Transverse colon (tissue), 4 donors: ENCODE data around the gene KRT13.

Source experiments
- EP300 ChIP-seq: sonication (generic); formaldehyde crosslinking; IDR thresholded peaks from one replicate; pipeline ENCODE4 v1.6.1; 2017; ENCODE audit warnings: antibody characterized with exemption, low read depth
- POLR2A ChIP-seq: fragments of 450-650 bp; IDR thresholded peaks from one replicate; pipeline ENCODE4 v1.6.1; 2016; ENCODE audit warnings: antibody characterized with exemption, mild to moderate bottlenecking, moderate library complexity
- POLR2AphosphoS5 ChIP-seq, 3 donors: sonication (generic); formaldehyde crosslinking; IDR thresholded peaks; one replicate each; pipeline ENCODE4 v1.6.1; 2016; ENCODE audit warnings: antibody characterized with exemption in 3 of 3
- TF ChIP-seq, protein P1 (sequence below), 5 experiments: fragments of 200-600 bp in 3 of 5; fragments of 450-650 bp in 2 of 5; sonication (generic) in 3 of 5; IDR thresholded peaks; 1 replicate in 2 of 5; 2 replicates in 3 of 5; pipeline ENCODE4 v1.5.1; 2016 to 2017; ENCODE audit warnings: antibody characterized with exemption in 5 of 5, inconsistent platforms in 3 of 5, mild to moderate bottlenecking in 2 of 5, moderate library complexity in 1 of 5

DNA sequence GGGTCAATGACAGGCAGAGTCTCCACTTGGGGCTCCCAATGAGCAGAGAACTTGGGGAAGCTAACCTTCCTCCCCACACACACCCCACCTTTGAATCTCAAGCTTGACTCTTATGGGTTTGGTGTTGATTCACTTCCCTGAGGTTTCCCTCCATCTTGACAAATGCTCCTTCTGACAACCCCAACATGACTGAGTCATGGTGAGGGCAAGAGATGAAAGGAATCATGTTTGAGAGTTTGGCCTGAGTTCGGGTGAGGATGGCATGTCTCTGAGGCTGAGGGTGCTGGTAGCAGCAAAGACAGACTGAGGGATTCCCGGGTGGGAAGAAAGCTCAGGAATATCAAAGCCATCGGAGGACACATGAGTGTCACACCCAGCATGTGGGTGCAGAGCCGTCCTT lies 47.8 kb upstream of the KRT13 start:
- TF ChIP-seq, protein P1, sequence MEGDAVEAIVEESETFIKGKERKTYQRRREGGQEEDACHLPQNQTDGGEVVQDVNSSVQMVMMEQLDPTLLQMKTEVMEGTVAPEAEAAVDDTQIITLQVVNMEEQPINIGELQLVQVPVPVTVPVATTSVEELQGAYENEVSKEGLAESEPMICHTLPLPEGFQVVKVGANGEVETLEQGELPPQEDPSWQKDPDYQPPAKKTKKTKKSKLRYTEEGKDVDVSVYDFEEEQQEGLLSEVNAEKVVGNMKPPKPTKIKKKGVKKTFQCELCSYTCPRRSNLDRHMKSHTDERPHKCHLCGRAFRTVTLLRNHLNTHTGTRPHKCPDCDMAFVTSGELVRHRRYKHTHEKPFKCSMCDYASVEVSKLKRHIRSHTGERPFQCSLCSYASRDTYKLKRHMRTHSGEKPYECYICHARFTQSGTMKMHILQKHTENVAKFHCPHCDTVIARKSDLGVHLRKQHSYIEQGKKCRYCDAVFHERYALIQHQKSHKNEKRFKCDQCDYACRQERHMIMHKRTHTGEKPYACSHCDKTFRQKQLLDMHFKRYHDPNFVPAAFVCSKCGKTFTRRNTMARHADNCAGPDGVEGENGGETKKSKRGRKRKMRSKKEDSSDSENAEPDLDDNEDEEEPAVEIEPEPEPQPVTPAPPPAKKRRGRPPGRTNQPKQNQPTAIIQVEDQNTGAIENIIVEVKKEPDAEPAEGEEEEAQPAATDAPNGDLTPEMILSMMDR (IDR thresholded peaks at IDR 0.05): no peak
- no peak for TF ChIP-seq POLR2A
- no peak for TF ChIP-seq POLR2AphosphoS5 (IDR thresholded peaks at IDR 0.05)
- TF ChIP-seq EP300: no peak
